Loucy (cell line): Measurements from ENCODE around the gene AWAT2.

Experiments used
- H2AFZ ChIP-seq: fragments of 200-600 bp; sonication (generic); 2 replicates; pipeline ENCODE4 v1.6.0; 2016; ENCODE audit warnings: antibody characterized with exemption, mild to moderate bottlenecking, low read length, moderate library complexity
- H3F3A ChIP-seq: fragments of 200-600 bp; 2 replicates; pipeline ENCODE4 v1.6.0; 2016; ENCODE audit warnings: antibody characterized with exemption, low read depth, mild to moderate bottlenecking
- H3K27me3 ChIP-seq: fragments of 200-600 bp; sonication (generic); 2 replicates; pipeline ENCODE4 v1.6.1; 2014; ENCODE audit warnings: low read length, mild to moderate bottlenecking; ENCODE audit not compliant: insufficient read depth, poor library complexity, severe bottlenecking
- H3K36me3 ChIP-seq: fragments of 200-600 bp; sonication (generic); 2 replicates; pipeline ENCODE4 v1.6.1; 2016; ENCODE audit warnings: low read length; ENCODE audit not compliant: insufficient read depth
- H3K4me1 ChIP-seq: fragments of 200-600 bp; sonication (generic); 2 replicates; pipeline ENCODE4 v1.5.1; 2014; ENCODE audit warnings: low read length, mild to moderate bottlenecking; ENCODE audit not compliant: insufficient read depth, poor library complexity, severe bottlenecking
- H3K4me2 ChIP-seq: fragments of 200-600 bp; sonication (generic); 2 replicates; pipeline ENCODE4 v1.6.0; 2014; ENCODE audit warnings: antibody characterized with exemption, low read length, low read depth, mild to moderate bottlenecking; ENCODE audit not compliant: poor library complexity, severe bottlenecking
- H3K4me3 ChIP-seq: fragments of 200-600 bp; sonication (generic); 2 replicates; pipeline ENCODE4 v1.5.1; 2014; ENCODE audit warnings: low read length, mild to moderate bottlenecking, mixed read lengths; ENCODE audit not compliant: poor library complexity, severe bottlenecking
- H3K79me2 ChIP-seq: fragments of 200-600 bp; sonication (generic); 2 replicates; pipeline ENCODE4 v1.6.1; 2014; ENCODE audit warnings: low read length; ENCODE audit not compliant: insufficient read depth
- H3K9ac ChIP-seq: fragments of 200-600 bp; sonication (generic); 2 replicates; pipeline ENCODE4 v1.6.0; 2014; ENCODE audit warnings: mild to moderate bottlenecking, low read depth, low read length, moderate library complexity; ENCODE audit not compliant: poor library complexity, severe bottlenecking
- H3K9me2 ChIP-seq: fragments of 200-600 bp; sonication (generic); replicated peaks from 2 replicates; pipeline ENCODE4 v1.6.1; 2016; ENCODE audit warnings: low read depth, low read length, mixed read lengths
- H3K9me3 ChIP-seq: fragments of 200-600 bp; sonication (generic); 2 replicates; pipeline ENCODE4 v1.6.1; 2014; ENCODE audit warnings: mild to moderate bottlenecking, antibody characterized with exemption, low read length, low read depth; ENCODE audit not compliant: insufficient read depth
- H4K20me1 ChIP-seq: fragments of 200-600 bp; sonication (generic); 2 replicates; pipeline ENCODE4 v1.6.0; 2014; ENCODE audit warnings: antibody characterized with exemption, low read length, mild to moderate bottlenecking; ENCODE audit not compliant: insufficient read depth, poor library complexity, severe bottlenecking
- EZH2phosphoT487 ChIP-seq: fragments of 200-600 bp; IDR thresholded peaks from 2 replicates; pipeline ENCODE4 v1.6.1; 2018; ENCODE audit warnings: antibody characterized with exemption, mild to moderate bottlenecking, moderate library complexity, borderline replicate concordance
- TF ChIP-seq, protein P1 (sequence below): fragments of 200-600 bp; sonication (generic); conservative IDR thresholded peaks from 2 replicates; pipeline ENCODE4 v1.5.1; 2014; ENCODE audit warnings: mild to moderate bottlenecking, antibody characterized with exemption, low read length

AWAT2 gene

DNA sequence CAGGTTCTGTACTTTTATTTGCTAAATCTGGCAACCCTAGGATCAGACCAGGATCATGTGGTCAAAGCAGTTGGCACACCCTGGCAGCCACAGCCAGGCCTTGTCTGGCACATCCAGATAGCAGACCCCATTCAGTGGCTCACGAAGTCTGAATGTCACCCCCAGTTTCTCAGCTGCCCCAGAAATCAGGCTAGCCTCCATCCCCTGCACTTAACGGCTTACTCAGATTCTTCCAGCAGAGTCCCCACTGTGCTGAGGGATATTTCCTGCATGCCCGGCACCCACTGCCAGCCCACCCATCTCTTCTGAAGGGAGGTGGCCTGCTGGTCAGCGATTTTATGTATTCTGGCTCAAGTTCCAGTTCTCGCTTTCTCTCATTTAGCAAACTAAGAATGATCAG is 4.7 kb upstream of the AWAT2 start:
- H3K4me1 ChIP-seq, result no peaks in the 10 kb centered on the region
- no peak for TF ChIP-seq EZH2phosphoT487
- TF ChIP-seq, protein P1, sequence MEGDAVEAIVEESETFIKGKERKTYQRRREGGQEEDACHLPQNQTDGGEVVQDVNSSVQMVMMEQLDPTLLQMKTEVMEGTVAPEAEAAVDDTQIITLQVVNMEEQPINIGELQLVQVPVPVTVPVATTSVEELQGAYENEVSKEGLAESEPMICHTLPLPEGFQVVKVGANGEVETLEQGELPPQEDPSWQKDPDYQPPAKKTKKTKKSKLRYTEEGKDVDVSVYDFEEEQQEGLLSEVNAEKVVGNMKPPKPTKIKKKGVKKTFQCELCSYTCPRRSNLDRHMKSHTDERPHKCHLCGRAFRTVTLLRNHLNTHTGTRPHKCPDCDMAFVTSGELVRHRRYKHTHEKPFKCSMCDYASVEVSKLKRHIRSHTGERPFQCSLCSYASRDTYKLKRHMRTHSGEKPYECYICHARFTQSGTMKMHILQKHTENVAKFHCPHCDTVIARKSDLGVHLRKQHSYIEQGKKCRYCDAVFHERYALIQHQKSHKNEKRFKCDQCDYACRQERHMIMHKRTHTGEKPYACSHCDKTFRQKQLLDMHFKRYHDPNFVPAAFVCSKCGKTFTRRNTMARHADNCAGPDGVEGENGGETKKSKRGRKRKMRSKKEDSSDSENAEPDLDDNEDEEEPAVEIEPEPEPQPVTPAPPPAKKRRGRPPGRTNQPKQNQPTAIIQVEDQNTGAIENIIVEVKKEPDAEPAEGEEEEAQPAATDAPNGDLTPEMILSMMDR, result no peak
- H2AFZ ChIP-seq, result no peak overlapping the region
- H3K4me3 ChIP-seq, result no peak overlapping the region
- H3K9me3 ChIP-seq, result no peaks in the 10 kb centered on the region
- no peaks in the 10 kb centered on the region for H3K79me2 ChIP-seq
- H3F3A ChIP-seq, result no peaks in the 10 kb centered on the region
- H3K27me3 ChIP-seq, result no peaks in the 10 kb centered on the region
- no peaks in the 10 kb centered on the region for H4K20me1 ChIP-seq
- no peak overlapping the region for H3K4me2 ChIP-seq
- H3K9me2 ChIP-seq, result no peaks in the 10 kb centered on the region
- no peaks in the 10 kb centered on the region for H3K36me3 ChIP-seq
- H3K9ac ChIP-seq, result no peak overlapping the region

DNA sequence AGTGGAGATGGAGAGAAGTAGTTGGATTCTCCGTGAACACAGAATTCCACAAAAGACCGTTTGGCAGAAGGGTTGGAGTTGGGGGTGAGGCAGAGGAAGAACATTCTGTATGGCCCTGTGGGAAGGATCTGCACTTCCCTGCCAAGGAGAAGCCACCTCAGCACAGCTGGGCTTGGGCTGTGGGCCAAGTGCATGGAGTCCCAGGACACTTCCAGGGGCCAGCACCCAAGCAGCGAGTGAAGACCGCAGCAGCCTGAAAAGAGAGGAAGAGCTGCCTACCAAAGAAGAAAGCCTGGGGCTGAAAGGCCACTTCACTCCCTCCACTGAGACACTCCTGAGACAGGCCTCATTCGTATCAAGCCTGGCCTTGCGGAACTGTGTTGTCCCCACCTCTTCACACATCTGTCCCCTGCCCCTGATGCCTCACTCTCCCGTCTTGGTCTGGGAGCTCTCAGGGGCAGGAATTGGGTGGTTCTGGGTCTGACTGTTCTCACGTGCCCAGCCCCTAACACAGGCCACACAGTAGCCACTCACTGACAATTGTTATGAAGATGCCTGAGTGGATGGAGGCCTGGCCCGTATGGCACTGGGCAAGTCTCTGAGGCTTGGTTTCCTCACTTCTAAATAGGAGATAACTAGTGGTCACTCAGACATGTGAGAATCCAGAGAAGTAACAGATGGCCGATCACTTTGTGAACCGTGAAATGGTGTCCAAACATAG is 3.3 kb upstream of the AWAT2 start:
- Histone ChIP-seq H3F3A (no peaks in the 10 kb centered on the region), H4K20me1 (no peaks in the 10 kb centered on the region), H2AFZ (no peak overlapping the region), H3K9ac (no peak overlapping the region), H3K4me1 (no peaks in the 10 kb centered on the region), H3K27me3 (no peaks in the 10 kb centered on the region), H3K36me3 (no peaks in the 10 kb centered on the region), H3K4me2 (no peak overlapping the region), H3K9me2 (no peaks in the 10 kb centered on the region), H3K4me3 (no peak overlapping the region), H3K9me3 (no peaks in the 10 kb centered on the region), H3K79me2 (no peaks in the 10 kb centered on the region)
- TF ChIP-seq, protein P1, result no peak
- no peak for TF ChIP-seq EZH2phosphoT487

- no peak overlapping the region for H2AFZ ChIP-seq
- no peak overlapping the region for H3K4me2 ChIP-seq
- no peak overlapping the region for H3K4me3 ChIP-seq
- H3K9me3 ChIP-seq, result no peaks in the 10 kb centered on the region
- no peaks in the 10 kb centered on the region for H4K20me1 ChIP-seq
- H3F3A ChIP-seq, result no peaks in the 10 kb centered on the region
- no peaks in the 10 kb centered on the region for H3K4me1 ChIP-seq
- H3K9me2 ChIP-seq, result no peaks in the 10 kb centered on the region
- no peaks in the 10 kb centered on the region for H3K27me3 ChIP-seq
- no peak overlapping the region for H3K9ac ChIP-seq
- TF ChIP-seq, protein P1, result no peak
- no peak for TF ChIP-seq EZH2phosphoT487
- no peaks in the 10 kb centered on the region for H3K36me3 ChIP-seq
- H3K79me2 ChIP-seq, result no peaks in the 10 kb centered on the region
Measured at GRCh38 chrX:70049406-70049805, 332 bp downstream of the AWAT2 start.
